AG09319 (cell line): Measurements from ENCODE around the gene CEP112.

Experiments used
- DNase-seq: peaks from one replicate; pipeline ENCODE4 v3.0.0-alpha.2; 2010; ENCODE audit warnings: low read depth; ENCODE audit errors: extremely low read depth
- CTCF ChIP-seq: IDR thresholded peaks from 2 replicates; pipeline ENCODE4 v1.5.1; 2011; ENCODE audit warnings: low read depth, mild to moderate bottlenecking, inconsistent platforms, low read length, moderate library complexity

CEP112 gene

GRCh38 chr17:65589321-65589720 lies 602.6 kb downstream of the CEP112 start:
- TF ChIP-seq CTCF, result no peak
- no peak for DNase-seq

- DNase-seq, result no peak
- TF ChIP-seq CTCF, result no peak
Measured at GRCh38 chr17:65588181-65588808, 603.6 kb downstream of the CEP112 start.

GRCh38 chr17:65587534-65588180 lies 604.3 kb downstream of the CEP112 start:
- no peak for TF ChIP-seq CTCF
- no peak for DNase-seq

- no peak for TF ChIP-seq CTCF
Measured at GRCh38 chr17:65586899-65587298, 605.0 kb downstream of the CEP112 start.

More at GRCh38 chr17:65586899-65587298, 605.0 kb downstream of the CEP112 start:
- DNase-seq, result no peak
